RKO (cell line): ENCODE results near the gene MDFIC.
"Not testable (repeated sequence)": the region's sequence is repeated elsewhere in the genome, so short reads cannot be mapped to it uniquely, and the experiment has no call there.

Experiments used
- DNase-seq: peaks from one replicate; pipeline ENCODE4 v3.0.0-alpha.2; 2016; ENCODE audit warnings: low spot score

The MDFIC gene

GRCh38 chr7:114922026-114922651 lies at the start of gene MDFIC:
TSS of gene MDFIC (plus strand) at chr7:114922094. CDS start at chr7:114923034, 940 bp downstream.
- DNase-seq = no peak

DNA sequence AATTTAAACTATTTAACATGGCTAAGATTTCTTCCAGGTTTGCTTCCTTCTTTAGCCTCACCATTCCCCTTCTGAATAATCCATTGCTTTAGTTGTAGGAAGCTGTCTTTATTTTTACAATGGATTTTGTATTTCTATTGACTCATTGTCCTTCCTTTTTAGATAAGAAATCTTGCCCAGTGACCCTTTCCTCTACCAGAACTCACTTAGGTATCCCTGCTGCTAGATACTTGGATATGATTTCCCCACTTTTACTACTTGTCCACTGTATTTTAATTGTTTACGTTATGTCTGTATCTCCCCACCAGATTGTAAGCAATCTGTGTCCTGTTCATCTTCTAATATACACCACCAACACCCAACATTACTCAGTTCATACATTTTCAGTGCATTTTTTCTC lies 47.7 kb upstream of the MDFIC start:
- no peak for DNase-seq

- no peak for DNase-seq
Observed at GRCh38 chr7:114875186-114875585, 46.7 kb upstream of the MDFIC start.

DNA sequence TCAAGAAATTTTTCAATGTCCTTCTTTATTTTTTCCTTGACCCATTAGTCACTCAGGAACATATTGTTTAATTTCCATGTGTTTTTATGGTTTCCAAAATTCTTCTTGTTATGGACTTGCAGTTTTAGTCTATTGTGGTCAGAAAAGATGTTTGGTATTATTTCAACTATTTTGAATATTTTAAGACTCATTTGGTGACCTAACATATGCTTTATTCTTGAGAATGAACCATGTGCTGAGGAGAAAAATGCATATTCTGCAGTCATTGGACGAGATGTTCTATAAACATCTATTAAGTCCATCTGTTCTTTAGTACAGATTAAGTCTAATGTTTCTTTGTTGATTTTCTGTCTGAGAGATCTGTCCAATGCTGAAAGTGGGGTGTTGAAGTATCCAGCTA lies 42.3 kb upstream of the MDFIC start:
- DNase-seq = no peak

- no peak for DNase-seq
Observed at GRCh38 chr7:114885836-114886235, 36.1 kb upstream of the MDFIC start.

- no peak for DNase-seq
Observed at GRCh38 chr7:114886241-114886640, 35.7 kb upstream of the MDFIC start.

DNA sequence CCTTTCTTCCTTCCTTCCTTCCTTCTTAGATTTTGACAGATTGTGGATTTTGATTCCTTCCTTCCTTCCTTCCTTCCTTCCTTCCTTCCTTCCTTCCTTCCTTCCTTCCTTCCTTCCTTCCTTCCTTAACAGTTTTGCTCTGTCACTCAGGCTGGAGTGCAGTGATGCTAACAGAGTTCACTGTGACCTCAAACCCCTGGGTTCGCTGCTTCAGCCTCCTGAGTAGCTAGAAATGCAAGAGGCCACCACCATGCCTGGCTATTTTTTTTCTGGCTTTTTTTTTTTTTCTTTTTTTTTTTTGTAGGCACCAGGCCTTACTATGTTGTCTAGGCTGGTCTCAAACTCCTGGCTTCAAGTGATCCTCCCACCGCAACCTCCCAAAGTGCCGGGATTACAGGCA lies 32.8 kb upstream of the MDFIC start:
- DNase-seq = not testable (repeated sequence)

DNA sequence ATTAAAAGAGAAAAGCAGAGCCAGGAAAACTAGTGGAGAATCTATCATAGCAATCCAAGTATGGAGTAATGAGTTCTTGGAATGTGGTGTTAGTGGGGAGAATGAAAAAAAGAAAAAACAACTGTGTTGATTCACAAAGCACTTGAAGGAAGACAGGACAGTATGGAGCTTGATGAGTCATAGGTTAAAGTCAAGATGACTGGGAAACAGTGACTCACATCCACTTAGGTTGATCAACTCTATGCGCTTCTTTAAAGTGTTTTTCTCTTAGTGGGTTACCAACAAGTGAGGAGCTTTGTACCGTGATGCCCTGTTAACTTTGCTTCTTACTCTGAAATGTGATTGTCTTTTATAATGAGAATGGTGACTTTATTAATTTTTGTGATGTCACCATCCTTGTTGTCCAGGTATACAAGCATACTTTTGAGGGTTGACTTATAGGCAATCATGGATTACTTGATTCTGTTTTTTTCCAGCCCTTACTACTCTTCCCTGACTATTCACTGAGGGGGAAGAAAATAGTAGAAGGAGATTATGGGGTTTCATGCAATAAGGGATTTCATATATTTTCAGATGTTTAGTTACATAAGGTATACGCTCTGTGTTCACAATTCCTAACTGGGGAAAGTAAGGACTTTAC lies 32.1 kb upstream of the MDFIC start:
- DNase-seq = peak; percentile 93

DNA sequence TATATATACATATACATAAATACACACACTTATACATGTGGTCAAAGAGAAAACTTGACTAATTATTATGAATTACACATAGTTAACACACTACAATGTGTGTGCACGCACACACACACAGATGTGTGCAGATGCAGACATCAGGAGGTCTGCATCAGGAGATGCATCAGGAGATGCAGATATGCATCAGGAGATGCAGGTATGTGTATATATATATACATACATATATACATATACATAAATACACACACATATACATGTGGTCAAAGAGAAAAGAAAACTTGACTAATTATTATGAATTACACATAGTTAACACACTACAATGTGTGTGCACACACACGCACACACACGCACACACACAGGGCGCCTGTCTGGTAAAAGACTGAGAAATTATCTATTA lies 31.3 kb upstream of the MDFIC start:
- DNase-seq = no peak

DNA sequence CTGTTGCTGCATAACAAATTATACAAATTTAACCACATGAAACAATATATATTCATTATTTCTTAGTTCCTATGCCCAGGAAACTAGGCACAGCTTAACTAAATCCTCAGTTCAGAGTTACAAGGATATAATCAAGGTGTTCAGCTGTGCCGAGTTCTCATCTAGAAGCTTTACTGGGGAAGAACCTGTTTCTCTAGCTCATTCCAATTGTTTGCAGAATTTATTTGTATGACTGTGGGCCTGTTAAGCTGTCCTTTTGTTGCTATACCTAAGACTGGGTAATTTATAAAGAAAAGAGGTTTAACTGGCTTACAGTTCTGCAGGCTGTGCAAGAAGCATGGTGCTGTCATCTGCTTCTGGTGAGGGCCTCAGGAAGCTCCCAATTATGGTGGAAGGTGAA lies 21.8 kb upstream of the MDFIC start:
- DNase-seq = no peak

DNA sequence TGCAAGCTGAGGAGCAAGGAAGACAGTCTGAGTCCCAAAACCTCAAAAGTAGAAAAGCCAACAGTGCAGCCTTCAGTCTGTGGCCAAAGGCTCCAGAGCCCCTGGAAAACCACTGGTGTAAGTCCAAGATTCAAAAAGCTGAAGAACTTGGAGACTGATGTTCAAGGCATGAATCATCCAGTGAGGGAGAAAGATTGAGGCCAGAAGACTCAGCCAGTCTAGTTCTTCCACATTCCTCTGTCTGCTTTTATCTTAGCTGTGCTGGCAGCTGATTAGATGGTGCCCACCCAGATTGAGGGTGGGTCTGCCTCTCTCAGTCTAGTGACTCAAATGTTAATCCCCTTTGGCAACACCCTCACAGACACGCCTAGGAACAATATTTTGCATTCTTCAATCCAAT lies 20.1 kb upstream of the MDFIC start:
- no peak for DNase-seq

GRCh38 chr7:114903131-114903530 lies 18.8 kb upstream of the MDFIC start:
- no peak for DNase-seq

DNA sequence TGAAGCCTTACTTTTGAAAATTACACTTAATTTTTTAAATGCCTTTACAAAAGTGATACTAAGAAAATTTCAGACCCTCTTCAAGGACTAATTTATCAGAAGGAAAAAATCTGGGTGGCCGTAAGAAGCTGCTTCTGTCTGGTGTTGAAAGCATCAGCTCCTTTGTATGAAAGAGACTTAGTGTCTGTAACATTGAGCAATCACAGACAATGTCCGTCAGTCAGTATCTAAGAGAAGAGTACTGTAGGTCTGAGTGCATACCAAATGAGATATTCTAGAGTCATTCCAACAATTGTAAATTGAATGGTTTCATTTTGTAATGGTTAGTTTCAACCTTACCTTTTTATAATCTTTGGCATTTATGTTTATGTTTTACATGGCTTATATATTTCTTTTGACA lies 11.1 kb upstream of the MDFIC start:
- no peak for DNase-seq

DNA sequence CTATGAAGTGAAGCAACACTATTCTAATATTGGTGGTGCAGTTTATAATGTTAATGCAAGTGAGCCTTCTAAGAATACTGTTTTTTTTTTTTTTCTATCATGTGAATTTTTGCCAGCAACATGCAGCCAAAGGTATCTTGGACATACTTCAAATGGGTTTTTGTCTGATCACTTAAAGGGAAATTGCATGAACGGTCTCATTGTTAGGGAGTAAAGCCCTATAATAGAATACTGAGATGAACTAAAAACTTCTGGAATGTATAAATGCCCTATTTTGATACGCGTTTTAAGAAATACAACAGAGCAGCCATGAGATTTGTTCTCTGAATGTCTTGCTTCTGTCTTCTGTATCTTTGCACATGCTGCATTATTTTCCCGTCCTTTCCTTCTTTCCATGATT lies 10.5 kb upstream of the MDFIC start:
- no peak for DNase-seq

GRCh38 chr7:114916261-114916892 lies 5.5 kb upstream of the MDFIC start:
- DNase-seq = no peak

DNA sequence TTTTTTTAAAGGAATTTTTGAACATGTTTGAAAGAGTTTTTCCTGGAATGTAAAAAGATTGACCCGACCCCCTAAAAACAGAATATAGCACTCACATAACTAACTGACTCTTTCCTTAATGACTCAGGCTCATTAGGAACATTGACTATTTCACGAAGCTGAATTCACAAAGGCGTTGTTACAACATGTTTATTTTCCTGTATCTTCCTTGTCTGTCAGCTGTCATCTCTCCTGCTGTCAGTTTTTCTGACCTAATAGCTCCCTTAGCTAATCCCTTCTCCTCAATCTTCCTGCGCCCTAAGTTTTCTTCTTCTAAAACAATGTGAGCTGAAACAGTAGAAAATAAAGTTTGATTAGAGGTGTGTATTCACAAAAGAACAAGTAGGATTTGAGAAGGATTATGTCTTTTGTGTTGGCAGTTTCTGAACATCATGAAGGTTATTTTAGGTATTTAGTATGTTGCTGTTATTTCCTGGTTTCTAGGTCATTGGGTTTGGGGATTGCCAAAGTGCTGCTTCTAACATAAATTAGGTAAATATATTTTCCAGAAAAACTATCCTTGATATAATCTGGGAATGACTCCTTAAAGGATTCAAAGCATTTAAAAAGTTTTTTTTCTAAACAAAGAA lies 4.6 kb upstream of the MDFIC start:
- no peak for DNase-seq

- DNase-seq = no peak
Observed at GRCh38 chr7:114919587-114919986, 2.3 kb upstream of the MDFIC start.

DNA sequence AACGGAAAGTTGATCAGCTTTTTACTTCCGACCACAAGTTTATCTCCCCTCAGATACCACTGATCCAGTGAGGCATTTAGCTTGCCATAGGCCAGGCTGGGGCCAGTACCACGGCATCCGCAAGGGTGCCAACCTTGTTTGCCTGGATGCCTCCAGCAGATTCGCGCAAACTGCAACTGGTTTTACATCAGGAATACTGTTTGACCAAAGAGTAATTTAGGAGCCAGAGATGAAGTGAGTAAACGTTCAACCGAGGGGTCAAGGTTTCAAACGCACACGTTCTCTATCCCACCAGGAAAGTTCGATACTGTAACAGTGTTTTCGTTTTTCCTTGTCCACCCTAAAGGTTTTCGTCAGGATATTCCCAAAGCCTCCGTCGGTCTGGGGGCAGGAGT lies 266 bp upstream of the MDFIC start:
- no peak for DNase-seq

GRCh38 chr7:114922652-114923402 lies 933 bp downstream of the MDFIC start:
- no peak for DNase-seq

DNA sequence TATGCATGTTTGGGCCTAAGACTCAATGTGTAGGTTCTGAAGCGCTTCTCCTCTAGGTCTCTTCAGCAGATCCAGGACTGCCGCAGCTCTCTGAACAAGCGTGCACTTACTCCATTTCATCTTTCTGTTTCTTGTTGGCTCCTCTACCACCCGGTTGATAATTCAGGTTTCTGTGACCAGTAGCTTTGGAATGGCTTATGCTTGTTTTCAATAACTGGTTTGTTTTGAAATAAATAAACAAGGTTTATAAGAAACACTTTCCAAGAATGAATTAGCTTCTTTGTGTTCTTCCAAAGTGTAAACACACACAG lies 1.5 kb downstream of the MDFIC start:
- DNase-seq = no peak

DNA sequence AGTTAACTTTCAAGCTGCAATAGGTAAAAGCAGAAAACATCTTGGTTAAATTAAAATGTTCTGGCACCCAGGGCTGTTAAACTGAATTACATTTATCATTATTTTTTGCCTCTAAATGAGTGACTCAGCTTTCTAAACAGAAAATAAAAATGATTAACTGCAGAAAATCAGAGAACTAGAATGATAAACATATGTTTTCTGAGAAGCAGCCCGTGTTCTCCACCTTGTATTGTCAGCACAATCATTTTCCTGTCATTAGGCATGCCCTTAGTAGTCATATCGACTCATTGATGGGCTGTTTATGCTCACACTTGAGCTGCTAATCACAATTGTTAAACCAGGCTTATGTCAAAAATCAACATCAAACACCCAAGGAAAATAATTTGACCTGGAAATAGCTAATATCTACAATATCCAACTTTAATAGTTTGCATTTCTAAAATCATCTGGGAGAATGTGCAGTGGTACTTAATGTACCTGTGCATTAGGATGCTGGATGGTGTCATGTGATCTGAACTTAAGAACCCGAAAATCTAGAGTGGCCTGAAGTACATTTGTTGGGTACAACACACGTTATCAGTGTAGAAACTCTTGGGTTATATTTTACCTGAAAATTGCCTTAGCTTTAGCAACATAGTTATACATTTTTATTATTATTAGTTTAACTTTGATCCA lies 2.3 kb downstream of the MDFIC start:
- no peak for DNase-seq

DNA sequence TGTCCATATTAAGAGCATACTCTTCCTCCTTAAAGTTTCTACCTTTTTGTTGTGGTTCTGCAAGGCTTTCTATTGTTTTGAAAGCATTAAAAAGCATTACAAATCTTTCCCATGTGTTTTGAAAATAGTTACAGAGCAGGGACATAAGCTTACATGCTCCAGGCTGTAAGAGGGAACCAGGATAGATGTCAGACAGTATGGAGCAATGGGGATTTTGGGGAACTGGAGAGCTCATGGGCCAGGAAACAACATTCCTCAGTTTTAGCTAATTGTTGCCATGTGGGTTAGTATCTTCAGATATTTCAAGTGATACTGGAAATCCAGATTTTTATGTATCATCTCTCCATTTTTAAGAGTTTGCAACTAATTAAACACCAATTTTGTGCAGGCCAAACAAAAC lies 3.5 kb downstream of the MDFIC start:
- DNase-seq = no peak
